T-helper 1 cell treated with Interleukin-12 subunit alpha and Interleukin-12 subunit beta and Interleukin-4 antibody, amounts not matched to agents 30 ng/mL and 1 ng/mL, for 36 hours (primary cell): ENCODE measurements around the gene CREB3L2. TPM values are rescaled to one million over a fixed set of nuclear protein-coding genes. Genes with fewer than 3 reads are reported as not detected.
"Not testable (repeated sequence)": the region's sequence is repeated elsewhere in the genome, so short reads cannot be mapped to it uniquely, and the experiment has no call there.

Experiments used
- intact Hi-C: fragments of 100-400 bp; cut with micrococcal nuclease; formaldehyde crosslinking; loops from one replicate; pipeline ENCODE4 v1.15.1; 2024
- total RNA-seq: library from RNA; stranded (reverse); gene quantifications from 2 replicates; pipeline ENCODE4 v1.2.3, GENCODE V29; 2022

CREB3L2 gene
- total RNA-seq, 1 donor from 2014 or later = 51.4 TPM

DNA sequence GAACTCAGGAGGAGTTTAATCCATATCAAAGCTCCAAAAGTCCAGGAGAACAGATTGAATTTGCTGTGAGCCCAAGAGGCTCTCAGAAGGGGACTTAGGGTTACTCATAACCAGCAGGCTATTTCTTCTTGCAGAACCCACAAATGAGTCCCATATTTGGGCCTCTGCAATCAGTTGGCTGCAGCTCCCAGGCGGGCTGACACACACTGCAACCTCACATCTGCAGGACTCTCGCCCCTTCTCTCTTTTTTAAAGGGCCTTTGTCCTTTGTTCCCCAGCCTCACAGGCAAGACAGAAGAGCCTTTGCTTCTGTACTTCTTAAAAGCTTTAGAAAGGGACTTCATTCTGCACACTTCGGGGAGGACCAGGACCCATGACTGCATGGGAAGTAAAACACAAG, 26.7 kb downstream of the CREB3L2 start:
- intact Hi-C loops = no loop called here

DNA sequence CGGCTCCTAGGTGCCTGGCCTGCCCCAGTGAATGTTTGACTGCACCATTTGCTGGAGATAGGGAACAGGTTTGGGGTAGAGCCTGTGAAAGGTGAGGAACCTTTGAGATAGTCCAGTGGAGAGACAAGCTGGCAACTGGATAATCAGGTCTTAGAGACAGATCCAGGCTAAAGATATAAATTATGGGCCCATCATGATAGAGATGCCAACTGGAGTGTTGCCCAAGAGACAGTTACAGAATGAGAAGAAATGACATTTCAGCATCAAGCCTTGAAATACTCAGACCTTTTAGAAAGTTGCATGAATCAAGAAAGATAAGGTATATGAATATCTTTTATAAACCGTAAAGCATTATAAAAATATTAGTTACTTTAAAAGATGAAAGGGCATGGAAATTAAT, 27.1 kb downstream of the CREB3L2 start:
- intact Hi-C loops = no loop called here

DNA sequence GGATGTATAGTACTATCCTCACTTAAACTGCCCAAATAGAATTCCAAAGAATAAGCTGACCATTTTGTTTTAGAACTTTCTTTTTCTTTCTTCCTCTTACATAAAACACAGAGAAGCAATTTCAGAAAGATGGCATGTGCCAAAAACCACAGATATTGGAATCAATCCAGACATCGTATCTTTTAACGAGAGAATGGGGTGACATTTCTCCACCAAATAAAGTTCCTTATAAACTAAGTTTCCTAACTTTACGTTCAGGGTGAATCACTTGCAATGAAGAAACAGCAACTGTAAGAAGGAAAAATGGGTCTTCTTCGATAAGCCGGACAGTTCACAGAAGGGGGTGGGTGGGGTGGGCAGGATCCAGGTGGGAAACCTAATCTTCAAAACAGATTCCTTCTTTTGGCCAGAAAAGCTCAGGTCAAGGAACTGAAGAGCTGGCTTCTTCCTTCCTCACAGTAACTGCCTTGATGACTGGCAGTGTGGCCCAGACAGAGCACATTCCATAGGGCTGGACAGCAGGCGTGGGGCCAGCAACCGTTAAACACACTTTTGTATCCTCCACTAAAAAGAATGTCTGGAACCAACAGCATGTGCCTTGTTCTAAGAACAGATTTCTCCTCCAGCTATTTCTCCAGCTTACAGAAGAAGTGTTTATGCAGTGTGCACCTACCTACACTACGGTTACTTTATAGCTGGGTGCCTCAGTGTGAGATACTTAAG, 31.5 kb downstream of the CREB3L2 start:
- intact Hi-C loops = no loop called here

DNA sequence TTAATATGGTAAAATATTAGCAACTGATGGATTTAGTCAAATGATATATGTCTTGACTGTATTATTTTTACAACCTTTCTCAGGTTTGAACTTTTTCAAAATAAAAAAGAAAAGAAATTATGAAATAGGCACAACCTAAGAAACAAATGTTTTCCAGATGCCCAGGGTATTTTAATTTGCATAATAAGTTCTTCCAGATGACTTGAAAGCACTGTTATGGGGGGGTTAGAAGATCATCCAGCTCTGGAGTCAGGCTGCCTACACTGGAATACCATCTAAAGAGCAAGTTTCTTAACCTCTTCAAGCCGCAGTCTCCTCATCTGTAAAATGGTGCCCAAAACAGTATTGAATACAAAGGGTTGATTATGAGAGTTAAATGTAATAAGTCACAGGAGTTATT, 32.1 kb downstream of the CREB3L2 start:
- intact Hi-C loops = no loop called here

DNA sequence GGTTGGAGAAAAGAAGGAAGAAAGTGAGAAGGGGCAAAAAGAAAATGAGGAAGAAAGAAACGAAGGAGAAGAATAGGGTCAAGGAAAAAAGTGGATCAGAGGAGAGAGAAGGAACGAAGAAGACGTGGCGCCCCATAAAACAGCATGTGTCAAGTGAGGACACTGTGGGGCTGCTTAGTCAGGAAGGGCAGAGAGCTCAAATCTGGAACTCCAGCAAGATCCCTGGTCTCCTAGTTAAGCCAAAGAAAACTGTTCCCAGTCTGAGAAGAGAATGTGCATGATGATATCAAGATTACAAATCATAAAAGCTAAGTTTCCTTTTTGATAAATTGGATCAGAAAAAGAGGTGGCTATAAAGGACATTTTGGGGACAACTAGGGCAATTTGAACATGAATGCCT, 33.0 kb downstream of the CREB3L2 start:
- intact Hi-C loops = no loop called here

- intact Hi-C loops = not testable (repeated sequence)
Observed at GRCh38 chr7:137968339-137968738, 33.5 kb downstream of the CREB3L2 start.

DNA sequence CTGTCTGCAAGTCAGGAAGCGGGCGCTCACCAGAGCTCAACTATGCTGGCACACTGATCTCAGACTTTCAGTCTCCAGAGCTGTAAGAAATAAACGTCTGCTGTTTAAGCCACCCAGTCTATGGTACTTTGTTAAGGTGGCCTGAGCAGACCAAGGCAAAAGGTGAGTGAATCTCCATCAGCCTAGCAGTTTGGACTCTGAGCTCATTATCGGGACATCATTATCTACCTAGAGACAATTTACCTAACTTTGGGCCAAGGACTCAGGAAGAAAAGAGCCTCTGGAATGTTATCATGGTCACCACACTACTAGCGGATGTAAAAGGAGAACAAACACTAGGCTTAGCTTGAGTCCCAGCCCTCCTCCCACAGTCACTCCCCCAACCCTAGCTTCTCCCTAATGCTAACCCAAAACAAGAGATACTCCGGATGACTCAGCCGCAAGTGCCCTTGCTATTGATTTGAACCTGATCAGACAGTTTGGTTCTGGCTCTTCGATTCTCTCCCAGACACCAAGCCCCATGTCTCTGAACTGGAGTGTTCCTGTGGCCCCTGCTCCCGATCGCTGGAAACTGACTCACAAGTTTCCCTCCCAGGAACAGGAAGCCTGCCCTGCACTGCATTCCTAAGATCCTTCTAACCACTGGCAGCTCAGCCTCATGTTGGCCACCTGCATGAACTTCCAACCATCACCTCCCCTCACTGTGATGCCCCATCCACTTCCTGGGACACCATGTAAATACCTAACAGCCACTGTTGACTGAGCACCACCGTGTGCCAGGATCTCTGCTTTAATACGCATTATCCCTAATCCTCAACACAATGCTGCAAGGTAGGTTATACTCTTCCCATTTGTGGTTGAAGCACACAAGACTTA, 34.5 kb downstream of the CREB3L2 start:
- intact Hi-C loops = no loop called here

GRCh38 chr7:137966641-137967142, 35.2 kb downstream of the CREB3L2 start:
- intact Hi-C loops = no loop called here

GRCh38 chr7:137965942-137966640, 35.8 kb downstream of the CREB3L2 start:
- intact Hi-C loops = no loop called here

- intact Hi-C loops = no loop called here
Observed at GRCh38 chr7:137964824-137965545, 36.9 kb downstream of the CREB3L2 start.

GRCh38 chr7:137962875-137963507, 38.9 kb downstream of the CREB3L2 start:
- intact Hi-C loops = no loop called here

GRCh38 chr7:137962491-137962874, 39.4 kb downstream of the CREB3L2 start:
- intact Hi-C loops = no loop called here

- intact Hi-C loops = loop anchor here (2.0 kb wide), 1 partner anchor 39 kb away; no protein-coding TSS in a partner anchor
Observed at GRCh38 chr7:137961200-137962177, 40.4 kb downstream of the CREB3L2 start.

DNA sequence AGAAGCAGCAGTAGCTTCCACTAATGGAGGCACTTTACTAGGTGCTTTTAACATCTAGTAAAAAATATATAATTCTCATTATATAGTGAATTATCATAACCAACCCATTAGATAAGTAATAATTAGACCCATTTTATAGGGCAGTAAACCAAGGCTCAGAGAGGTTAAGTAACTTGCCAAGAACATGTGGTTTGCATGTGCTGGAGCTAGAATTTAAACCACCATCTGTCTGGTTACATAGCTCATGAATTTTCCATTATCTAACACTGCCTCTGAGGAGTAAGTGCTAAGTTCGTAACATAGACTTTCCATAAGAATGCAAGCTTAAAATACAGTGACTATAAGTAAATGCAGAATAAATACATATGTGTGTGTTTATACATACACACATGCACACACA, 41.9 kb downstream of the CREB3L2 start:
- intact Hi-C loops = loop anchor here (2.0 kb wide), 1 partner anchor 41 kb away; no protein-coding TSS in a partner anchor

- intact Hi-C loops = loop anchor here (2.0 kb wide), 1 partner anchor 14 kb away; no protein-coding TSS in a partner anchor
Observed at GRCh38 chr7:137958470-137959431, 43.1 kb downstream of the CREB3L2 start.

GRCh38 chr7:137957887-137958286, 44.0 kb downstream of the CREB3L2 start:
- intact Hi-C loops = loop anchor here (2.0 kb wide), 1 partner anchor 13 kb away; no protein-coding TSS in a partner anchor

GRCh38 chr7:137956591-137956990, 45.3 kb downstream of the CREB3L2 start:
- intact Hi-C loops = no loop called here

GRCh38 chr7:137956183-137956582, 45.7 kb downstream of the CREB3L2 start:
- intact Hi-C loops = no loop called here
